ENCODE data around the gene PLPP3.
"Not testable (repeated sequence)": the region's sequence is repeated elsewhere in the genome, so short reads cannot be mapped to it uniquely, and the experiment has no call there.

PLPP3 gene

DNA sequence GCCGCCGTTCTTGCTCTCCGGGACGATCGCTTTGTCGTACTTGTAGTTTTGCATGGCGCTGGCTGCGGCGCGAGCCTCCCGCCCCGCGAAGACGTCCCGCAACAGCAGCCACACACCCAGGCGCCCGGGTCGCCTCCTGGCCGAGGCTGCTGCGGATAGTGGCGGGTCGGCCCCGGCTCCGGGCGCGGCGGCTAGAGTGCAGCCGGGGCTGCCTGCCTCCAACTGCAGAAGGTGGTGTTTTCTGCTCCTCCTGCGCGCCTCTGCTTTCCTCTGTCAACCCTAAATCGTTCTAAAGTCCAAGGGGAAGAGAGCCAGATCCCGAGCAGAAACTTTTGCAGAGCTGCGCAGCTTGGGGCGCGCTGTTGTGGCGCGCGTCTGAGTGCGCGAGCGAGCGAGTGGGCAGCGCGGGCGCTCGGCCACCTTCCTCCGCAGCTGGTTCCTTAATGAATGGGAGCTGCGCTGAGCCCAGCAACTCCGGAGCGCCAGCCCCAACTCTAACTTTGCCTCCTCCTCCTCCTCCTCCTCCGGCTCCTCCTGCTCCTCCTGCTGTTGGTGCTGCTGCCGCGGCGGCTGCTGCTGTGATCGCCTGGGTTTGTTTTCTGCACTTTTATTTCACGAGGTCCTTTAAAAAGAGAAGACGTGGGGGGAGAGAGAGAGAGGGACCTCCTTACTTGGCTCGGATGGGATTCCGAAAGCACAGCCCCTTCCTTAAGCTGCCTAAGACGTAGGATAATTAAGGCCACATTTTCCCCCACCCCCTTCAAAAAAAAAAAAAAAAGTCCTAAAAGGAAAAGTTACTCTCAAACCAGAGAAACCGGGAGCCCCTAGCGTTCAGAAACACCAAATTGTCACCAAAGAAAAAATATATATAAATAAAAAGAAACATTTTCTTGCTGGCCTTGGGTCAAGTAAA lies at the start of gene PLPP3:
Gene PLPP3 (minus strand): TSS at position 601 of the 913 bp plus-strand sequence. CDS start 547 bp downstream, at position 54.
- DNase-seq: peak; percentile 85 to 88 (median 87)

DNA sequence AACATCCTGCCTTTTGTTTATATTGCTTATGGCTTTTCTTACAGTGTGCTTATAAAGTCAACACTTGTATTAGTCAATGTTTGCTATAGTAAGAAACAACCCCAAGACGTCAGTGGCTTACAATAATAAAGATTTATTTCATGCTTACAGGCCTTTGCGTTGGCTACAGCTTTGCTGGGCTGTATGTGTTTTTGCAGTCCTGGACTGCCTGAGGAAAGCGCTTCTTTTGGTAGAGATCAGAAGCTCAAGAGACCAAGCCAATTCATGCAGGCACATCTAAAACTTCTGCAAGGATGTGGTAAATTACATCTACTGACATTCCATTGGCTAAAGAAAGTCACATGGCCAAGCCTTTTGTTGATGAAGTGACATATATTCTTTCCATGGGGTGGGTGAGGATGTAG lies 48.3 kb upstream of the PLPP3 start:
- DNase-seq: no peak

DNA sequence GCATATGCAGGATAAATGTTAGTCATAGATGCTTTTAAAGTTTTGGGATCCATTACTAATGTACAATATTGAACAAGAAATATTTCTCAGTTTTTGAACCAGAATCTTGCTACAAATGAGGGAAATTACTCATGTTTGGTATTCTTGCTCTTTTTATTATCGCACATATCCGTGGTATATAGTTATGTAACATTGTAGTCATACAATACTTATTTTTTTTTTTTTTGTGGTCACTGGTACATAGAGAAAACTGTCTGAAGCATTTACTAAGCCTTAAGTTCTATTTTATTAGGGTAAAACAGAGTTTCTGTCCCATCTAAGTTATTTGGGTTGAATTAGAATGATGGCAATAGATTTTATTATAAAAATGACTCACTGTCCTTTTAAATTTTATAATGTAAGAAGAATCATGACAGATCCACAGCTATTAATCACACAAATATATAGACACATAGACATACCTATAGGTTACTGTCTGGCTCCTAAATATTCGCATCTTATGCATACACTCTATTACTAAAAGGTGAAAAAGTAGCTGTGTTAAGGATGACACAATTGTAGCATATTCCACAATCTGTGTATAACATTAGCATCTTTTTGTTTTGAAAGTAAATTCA lies 47.8 kb upstream of the PLPP3 start:
- no peak for DNase-seq

DNA sequence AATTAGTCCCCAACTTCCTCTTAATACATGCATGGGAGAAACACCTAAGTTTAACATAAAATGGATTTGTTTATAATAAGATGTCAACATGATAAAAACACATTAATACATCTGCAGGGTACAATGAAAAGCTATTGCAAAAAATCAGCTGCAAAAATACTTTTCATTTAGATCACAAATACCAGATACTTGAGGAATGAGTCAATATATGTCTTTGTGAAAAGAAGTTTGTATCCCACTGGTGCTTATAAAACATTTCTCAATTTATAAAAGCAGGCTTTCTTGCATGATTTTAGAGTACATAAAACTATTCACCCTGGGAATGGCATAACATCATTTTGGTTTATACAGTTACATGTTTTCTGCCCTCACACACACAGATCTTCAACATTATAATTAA lies 47.2 kb upstream of the PLPP3 start:
- DNase-seq: no peak

DNA sequence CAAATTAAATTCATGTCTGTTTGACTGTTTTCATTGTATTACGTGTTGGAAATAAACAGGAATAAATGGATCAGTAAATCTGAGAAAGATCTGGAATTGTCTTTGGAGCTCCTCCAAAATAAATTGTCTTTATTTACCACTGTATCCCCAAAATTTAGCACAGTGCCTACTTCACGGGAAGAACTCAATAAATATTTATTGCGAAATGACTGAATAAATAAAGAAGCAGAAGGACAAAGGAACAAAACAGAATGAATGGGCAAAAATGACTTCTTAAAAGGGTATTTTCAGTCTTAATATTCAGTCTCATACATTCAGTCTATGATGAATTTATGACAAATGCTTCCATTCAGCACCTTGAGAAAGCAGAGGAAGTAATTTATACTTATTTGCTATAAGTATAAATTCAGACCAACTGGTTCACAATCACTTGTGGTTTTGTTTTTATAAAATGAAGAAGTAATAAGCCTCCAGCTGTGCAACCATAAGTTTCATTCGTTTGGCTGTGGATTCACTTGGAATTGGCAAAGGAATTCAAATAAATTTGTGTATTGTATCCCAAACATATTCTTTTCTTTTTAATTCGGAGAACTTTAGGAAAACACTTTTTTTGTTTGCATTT lies 46.6 kb upstream of the PLPP3 start:
- no peak for DNase-seq

DNA sequence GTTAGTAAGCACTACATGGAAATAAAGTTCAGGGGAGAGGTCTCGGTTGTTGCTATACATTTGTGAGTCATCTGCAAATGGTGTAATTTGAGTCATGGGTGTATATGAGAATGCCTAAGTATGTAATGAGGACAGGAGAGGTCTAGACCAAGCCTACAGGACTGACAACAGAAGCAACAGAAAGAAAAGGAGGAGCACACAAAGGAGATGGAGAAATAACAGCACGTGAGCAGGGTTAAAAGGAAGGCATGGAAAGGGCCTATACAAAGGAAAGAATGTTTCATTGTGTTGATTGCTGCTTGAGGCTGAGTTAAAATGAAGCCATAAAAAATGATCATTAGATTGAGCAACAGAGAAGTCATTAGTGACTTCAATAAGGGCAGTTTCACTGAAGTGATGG lies 37.8 kb upstream of the PLPP3 start:
- DNase-seq: no peak

DNA sequence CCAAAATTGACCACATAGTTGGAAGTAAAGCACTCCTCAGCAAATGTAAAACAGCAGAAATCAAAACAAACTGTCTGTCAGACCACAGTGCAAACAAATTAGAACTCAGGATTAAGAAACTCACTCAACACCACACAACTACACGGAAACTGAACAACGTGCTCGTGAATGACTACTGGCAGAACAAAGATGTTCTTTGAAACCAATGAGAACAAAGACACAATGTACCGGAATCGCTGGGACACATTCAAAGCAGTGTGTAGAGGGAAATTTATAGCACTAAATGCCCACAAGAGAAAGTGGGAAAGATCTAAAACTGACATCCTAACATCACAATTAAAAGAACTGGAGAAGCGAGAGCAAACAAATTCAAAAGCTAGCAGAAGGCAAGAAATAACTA lies 31.4 kb upstream of the PLPP3 start:
- not testable (repeated sequence) for DNase-seq

DNA sequence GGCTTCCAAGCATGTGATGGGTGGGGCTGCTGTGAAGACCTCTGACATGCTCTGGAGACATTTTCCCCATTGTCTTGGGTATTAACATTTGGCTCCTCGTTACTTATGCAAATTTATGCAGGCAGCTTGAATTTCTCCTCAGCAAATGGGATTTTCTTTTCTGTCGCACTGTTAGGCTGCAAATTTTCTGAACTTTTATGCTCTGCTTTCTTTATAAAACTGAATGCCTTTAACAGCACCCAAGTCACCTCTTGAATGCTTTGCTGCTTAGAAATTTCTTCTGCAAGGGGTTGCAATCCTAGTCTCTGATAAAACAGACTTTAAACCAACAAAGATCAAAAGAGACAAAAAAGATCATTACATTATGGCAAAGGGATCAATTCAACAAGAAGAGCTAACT lies 30.7 kb upstream of the PLPP3 start:
- DNase-seq: not testable (repeated sequence)

DNA sequence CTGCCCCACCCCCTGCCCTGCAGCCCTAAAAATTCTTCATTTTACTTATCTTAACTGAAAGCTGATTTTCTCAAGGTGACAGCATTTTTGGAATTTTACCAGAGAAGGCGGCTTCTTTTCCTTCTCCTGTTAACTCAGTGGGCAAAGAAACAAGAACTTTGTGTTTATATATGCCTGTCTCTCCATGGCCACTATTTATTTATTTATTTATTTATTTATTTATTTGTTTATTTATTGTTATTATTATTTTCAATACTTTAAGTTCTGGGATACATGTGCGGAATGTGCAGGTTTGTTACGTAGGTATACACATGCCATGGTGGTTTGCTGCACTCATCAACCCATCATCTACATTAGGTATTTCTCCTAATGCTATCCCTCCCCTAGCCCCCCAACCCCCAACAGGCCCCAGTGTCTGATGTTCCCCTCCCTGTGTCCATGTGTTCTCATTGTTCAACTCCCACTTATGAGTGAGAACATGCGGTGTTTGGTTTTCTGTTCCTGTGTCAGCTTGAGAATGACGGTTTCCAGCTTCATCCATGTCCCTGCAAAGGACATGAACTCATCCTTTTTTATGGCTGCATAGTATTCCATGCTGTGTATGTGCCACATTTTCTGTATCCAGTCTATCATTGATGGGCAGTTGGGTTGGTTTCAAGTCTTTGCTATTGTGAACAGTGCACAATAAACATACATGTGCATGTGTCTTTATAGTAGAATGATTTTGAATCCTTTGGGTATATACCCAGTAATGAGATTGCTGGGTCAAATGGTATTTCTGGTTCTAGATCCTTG lies 16.2 kb upstream of the PLPP3 start:
- DNase-seq: not testable (repeated sequence)

DNA sequence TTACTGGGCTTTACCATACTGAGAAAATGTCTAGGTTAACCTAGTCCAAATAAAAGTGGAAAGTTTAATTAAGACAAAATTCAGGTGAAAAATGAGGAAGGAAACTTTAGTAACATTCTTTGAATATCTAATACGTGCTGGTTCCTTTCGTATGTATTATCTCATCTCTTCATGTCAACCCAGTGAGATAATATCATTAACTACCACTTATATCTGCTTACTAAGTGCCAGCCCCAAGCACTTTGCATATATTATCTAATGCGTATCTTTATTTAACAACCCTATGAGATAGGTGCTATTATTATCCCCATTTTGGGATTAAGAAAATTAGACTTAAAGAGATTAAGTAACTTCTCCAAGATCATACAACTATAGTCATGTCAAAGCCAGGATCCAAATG lies 12.5 kb upstream of the PLPP3 start:
- DNase-seq: no peak

DNA sequence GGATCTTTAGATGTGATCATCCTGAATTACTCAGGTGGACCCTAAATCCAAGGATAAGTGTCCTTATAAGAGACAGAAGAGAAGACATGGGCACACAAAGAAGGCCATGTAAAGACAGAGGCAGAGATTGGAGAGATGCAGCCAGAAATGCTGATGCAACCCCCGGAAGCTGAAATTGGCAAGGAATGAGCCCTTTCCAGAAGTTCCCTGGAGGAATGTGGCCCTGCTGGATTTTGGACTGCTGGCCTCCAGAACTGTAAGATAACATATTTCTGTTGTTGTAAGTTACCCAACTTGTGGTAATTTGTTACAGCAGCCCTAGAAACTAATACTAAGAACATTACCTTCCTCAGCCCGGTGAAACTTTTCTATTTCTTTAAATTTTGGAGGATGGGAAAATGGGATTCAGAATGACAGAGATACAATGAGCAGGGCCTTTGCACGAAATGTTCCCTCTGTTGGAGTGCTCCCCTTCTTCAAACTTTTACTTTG lies 11.2 kb upstream of the PLPP3 start:
- DNase-seq: no peak

DNA sequence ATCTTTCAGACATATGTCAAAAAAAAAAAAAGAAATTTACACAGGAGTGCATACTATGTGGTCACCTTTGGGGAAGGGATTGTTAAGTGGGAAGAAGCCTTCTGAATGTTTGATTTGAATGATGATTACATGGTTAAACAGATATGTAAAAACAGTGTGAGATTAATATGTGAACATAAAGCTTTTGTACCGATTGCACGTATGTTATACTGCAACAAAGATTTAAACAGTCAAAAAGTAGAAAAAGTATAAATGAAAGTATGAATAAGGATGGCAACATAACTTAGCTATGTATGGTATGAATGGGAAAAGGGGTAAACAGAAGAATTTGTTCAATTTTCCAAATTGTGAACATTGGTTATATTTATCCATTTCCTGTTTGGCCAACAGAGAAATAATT lies 10.0 kb upstream of the PLPP3 start:
- DNase-seq: no peak

DNA sequence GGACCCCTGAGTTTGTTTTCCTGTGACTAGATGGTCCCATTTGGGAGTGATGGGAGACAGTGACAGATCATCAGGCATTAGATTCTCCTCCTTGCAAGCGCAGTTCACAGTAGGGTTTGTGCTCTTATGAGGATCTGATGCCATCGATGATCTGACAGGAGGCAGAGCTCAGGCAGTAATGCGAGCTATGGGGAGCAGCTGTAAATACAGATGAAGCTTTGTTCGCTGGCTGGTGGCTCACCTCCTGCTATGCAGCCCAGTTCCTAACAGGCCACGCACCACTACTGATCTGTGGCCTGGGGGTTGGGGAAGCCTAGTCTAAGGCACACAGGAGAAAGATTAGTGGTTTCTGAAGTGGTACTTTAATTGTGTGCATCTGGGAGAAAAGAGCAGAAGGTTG lies 7.1 kb upstream of the PLPP3 start:
- no peak for DNase-seq

DNA sequence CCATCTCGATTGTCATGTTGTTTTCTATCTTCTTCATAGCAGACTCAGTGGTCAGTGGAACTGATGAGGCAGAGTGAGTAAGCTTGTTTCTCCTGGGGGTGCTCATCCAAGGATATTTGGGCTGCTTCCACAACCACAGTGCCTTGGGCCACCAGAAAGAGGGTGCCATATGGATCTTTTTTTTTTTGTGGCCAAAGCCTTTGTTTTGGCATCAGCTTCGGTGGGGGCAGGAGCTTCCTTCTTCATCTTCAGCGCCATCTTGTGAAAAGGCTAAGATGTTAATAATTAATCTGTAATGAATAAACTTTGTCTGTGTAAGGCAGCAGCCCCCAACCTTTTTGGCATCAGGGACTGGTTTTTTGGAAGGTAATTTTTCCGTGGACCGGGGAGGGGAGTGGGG lies 6.6 kb upstream of the PLPP3 start:
- DNase-seq: no peak

DNA sequence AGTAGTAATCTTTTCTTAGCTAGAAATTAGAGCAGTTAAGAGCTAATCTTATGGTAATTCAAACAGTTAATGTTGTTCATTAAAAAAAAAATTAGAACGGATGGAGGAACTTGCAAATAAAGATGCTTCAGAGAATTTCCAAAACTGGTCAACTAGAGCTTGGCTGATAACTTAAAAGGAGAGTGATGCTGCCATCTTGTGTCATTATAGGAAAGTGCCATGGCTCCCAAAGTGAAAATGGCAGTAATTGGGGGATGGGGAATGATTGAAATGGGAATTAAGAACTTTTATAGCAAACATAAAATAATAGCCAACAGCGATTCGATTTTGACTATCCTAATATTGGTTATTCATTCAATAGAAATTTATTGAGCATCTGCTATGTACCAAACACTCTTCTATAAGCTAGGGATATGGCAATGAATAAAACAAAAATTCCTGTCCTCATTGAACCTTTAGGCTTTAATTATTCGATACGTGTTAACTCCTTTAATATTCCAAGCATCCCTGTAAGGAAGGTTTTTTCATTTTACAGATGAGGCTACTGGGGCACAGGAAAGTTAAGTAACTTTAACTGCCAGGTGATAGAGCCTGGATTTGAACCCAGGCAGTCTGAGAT lies 5.7 kb upstream of the PLPP3 start:
- peak; percentile 59 to 85 (median 77) for DNase-seq

DNA sequence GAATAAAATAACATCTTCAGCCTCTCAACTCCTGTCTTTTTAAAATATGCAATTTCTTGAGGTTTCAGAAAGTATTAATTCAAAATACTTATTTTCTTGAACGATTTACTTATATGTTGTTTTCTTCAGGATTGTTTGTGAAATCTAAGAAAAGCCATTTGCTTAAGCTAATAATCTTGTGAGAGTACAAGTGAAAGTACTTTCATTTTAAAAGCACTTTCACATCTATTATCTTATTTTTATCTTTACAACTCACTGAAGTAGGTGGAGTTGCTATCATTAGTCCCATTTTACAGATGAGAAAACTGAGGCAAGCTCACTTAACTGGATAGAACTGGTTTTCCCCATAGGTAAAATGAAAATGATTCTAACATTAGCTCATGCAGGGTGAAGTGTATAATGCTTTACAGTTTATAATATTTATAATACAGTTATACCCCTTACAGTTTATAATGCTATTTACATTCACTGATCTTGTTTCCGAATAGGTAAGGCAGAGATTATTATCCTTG lies 4.7 kb upstream of the PLPP3 start:
- DNase-seq: no peak

DNA sequence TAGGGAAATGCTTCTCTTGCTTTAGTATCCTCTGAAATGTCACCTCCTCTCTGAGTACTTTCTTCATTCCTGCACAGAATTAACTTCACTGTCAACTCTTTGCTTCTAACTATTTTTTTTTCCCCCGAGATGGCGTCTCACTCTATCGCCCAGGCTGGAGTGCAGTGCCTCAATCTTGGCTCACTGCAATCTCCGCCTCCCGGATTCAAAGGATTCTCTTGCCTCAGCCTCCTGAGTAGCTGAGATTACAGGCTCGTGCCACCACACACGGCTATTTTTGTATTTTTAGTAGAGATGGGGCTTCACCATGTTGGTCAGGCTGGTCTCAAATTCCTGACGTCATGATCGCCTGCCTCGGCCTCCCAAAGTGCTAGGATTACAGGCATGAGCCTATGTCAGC lies 1.4 kb upstream of the PLPP3 start:
- DNase-seq: no peak

DNA sequence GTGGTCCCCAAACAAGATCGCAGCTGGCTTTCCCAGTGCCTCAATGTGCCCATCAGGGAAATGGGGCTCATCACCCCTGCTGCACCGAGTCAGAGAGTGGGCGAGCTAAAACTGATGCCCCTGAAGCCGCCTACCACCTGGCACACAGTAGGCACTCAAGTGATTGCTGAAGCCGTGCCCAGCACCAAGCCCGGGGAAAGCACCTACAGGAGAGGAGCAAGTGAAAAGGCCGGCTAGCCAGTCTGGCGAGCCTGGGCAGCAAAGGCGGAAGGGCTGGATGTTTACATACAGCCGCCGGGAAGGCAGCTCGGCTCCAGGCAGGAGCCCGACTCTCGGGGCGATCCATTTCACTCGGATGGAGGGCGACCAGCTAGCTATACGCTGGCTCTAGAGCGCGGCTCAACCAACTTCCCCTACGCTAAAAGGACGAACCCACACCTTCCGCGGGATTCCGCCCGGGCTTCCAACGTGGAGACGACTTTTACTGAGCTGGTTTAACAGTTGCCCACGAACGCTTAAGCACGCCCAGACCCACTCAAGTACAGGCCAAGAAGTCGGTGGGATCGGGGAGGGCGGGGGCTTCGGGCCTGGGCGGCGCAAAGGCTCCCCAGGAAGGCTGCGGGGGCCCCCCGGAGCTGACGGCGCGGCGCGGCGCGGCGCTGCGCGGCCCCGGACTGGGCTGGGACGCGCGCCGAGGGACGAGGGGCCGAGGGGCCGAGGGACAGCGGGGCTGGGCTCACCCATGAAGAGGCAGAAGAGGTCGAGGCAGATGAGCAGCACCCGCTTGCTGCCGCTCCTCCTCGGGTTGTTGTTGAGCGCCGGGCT lies 1.0 kb downstream of the PLPP3 start:
- DNase-seq: peak; percentile 63 to 69 (median 68)

DNA sequence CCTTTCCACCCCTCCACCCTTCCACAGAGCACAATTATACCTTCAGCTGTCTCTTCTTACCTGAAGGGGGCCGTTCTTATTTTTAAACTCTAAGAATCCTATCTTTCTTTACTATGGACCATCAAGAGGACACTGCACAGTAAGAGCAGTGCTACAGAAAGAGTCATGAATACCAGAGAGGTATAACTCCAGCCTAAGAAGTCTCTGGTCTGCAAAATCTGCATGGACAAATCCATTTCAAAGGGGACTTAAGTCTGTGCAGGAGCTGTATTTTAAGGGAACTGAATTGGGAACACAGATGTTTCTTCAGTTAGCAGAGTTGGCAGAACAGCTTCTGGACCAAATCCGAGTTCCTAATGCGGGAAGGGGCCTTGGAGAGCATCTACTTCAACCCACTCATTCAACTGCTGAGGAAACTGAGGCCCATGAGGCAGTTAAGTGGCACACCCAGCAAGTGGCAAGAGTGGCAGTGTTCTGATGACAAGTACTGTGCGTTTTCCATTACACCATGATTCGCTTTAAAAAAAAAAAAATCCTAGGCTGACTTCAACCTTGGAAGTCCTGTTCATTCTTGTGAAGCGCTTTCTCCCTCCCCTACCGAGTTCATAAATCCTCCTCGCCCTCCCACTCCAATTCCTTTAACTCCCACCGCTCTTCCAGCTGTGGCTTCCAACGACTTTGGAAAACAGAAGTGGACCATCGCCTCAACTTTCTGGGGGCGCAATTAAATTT lies 1.8 kb downstream of the PLPP3 start:
- DNase-seq: no peak

DNA sequence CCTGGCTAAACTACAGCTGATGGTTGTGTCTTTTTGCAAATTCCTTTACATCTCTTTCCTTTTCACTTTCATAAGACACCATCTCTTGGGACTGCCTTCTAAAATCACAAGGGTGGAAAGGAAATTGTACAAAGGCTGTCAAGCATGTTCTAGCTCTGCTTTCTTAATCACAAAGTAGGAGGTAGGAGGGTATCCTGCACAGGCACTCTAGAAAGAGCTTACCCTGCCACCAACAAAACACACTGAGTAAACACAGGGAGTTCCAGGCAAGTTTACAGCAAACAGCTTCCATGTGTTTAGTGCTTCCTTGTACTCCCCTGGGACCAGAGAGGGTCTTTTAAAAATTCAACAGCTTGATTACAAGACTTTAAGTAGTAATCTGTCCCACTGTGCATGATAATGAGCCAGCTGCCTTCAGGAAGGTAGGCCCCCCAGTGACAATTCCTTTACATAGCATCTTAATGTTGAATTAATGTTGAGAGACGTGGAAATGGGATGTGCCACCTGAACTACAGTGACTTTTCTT lies 2.4 kb downstream of the PLPP3 start:
- peak; percentile 44 to 52 (median 46) for DNase-seq
